ENCODE results near the gene AEBP1. TPM values are rescaled to one million over a fixed set of nuclear protein-coding genes. Genes with fewer than 3 reads are reported as not detected.
A peak's percentile ranks its signal among the peaks of the same experiment; 100 is the strongest.

The AEBP1 gene
- total and polyA plus RNA-seq, 8 donors: 5.1 to 49.3 (median 17.5) TPM

DNA sequence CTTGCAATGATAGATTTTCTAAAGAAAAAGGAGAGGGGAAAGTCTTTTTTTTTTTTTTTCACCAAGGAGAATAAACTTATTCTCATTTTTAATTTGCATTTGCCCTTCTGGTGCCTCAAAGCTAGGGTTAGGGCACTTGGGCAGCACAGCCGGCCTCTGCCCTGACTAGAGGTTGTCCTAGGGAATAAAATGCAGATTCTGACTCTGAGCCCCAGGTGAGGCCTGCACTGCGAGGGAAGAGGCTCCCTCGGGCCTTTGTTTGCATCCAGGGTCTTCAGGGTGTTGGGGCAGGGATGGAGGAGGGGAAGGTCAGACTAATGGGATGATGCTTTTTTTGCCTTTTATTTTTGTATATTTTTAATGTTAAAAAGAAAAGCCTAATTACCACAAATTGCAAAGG, 29.1 kb downstream of the AEBP1 start:
- H3K4me3 ChIP-seq: no peak overlapping the region
- no peaks in the 10 kb centered on the region for H3K36me3 ChIP-seq
- no peaks in the 10 kb centered on the region for H3K4me1 ChIP-seq
- FAIRE-seq: no peak
- ATAC-seq: no peak
- WGBS, 2 donors: 75 to 90% methylated on average over 3 of the region's 3 CpGs
- intact Hi-C loops (cut with DNase I): no loop called here
- no peaks in the 10 kb centered on the region for H3K9me3 ChIP-seq
- no peaks in the 10 kb centered on the region for H3K27me3 ChIP-seq
- TF ChIP-seq, protein P1, sequence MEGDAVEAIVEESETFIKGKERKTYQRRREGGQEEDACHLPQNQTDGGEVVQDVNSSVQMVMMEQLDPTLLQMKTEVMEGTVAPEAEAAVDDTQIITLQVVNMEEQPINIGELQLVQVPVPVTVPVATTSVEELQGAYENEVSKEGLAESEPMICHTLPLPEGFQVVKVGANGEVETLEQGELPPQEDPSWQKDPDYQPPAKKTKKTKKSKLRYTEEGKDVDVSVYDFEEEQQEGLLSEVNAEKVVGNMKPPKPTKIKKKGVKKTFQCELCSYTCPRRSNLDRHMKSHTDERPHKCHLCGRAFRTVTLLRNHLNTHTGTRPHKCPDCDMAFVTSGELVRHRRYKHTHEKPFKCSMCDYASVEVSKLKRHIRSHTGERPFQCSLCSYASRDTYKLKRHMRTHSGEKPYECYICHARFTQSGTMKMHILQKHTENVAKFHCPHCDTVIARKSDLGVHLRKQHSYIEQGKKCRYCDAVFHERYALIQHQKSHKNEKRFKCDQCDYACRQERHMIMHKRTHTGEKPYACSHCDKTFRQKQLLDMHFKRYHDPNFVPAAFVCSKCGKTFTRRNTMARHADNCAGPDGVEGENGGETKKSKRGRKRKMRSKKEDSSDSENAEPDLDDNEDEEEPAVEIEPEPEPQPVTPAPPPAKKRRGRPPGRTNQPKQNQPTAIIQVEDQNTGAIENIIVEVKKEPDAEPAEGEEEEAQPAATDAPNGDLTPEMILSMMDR (IDR thresholded peaks at IDR 0.05): no peak
- DNase-seq: peak in 1 of 6 donors; percentile 10
- H3K27ac ChIP-seq: no peak overlapping the region

- H3K27me3 ChIP-seq: no peaks in the 10 kb centered on the region
- TF ChIP-seq, protein P1 (IDR thresholded peaks at IDR 0.05): no peak
- no peaks in the 10 kb centered on the region for H3K4me1 ChIP-seq
- WGBS, 2 donors: 88 to 89% methylated on average over 4 of the region's 4 CpGs
- no peaks in the 10 kb centered on the region for H3K9me3 ChIP-seq
- no peak overlapping the region for H3K4me3 ChIP-seq
- intact Hi-C loops (cut with DNase I): no loop called here
- H3K36me3 ChIP-seq: no peaks in the 10 kb centered on the region
- FAIRE-seq (no peak), DNase-seq (peak in 1 of 6 donors; percentile 14), ATAC-seq (peak in 2 of 4 donors; percentile 22 to 35)
- no peak overlapping the region for H3K27ac ChIP-seq
Measured at GRCh38 chr7:44134943-44135628, 30.9 kb downstream of the AEBP1 start.

GRCh38 chr7:44136731-44137130, 32.6 kb downstream of the AEBP1 start:
- no peak for FAIRE-seq
- WGBS, 2 donors: 64 to 73% methylated on average over 5 of the region's 5 CpGs
- Histone ChIP-seq H3K4me3 (no peak overlapping the region), H3K36me3 (no peaks in the 10 kb centered on the region), H3K27me3 (no peaks in the 10 kb centered on the region), H3K9me3 (no peaks in the 10 kb centered on the region), H3K27ac (no peak overlapping the region), H3K4me1 (no peaks in the 10 kb centered on the region)
- ATAC-seq: no peak
- TF ChIP-seq, protein P1 (IDR thresholded peaks at IDR 0.05): no peak
- intact Hi-C loops (cut with DNase I): no loop called here
- DNase-seq: peak in 1 of 6 donors; percentile 1

GRCh38 chr7:44138698-44139097, 34.6 kb downstream of the AEBP1 start:
- DNase-seq: peak in 3 of 6 donors; percentile 12 to 41 (median 32)
- no peaks in the 10 kb centered on the region for H3K9me3 ChIP-seq
- ATAC-seq: no peak
- H3K27me3 ChIP-seq: no peaks in the 10 kb centered on the region
- TF ChIP-seq, protein P1 (IDR thresholded peaks at IDR 0.05): no peak
- no peak overlapping the region for H3K27ac ChIP-seq
- H3K4me1 ChIP-seq: no peaks in the 10 kb centered on the region
- intact Hi-C loops (cut with DNase I): no loop called here
- WGBS, 2 donors: 67 to 80% methylated on average over 8 of the region's 8 CpGs
- FAIRE-seq: no peak
- no peak overlapping the region for H3K4me3 ChIP-seq
- no peaks in the 10 kb centered on the region for H3K36me3 ChIP-seq

DNA sequence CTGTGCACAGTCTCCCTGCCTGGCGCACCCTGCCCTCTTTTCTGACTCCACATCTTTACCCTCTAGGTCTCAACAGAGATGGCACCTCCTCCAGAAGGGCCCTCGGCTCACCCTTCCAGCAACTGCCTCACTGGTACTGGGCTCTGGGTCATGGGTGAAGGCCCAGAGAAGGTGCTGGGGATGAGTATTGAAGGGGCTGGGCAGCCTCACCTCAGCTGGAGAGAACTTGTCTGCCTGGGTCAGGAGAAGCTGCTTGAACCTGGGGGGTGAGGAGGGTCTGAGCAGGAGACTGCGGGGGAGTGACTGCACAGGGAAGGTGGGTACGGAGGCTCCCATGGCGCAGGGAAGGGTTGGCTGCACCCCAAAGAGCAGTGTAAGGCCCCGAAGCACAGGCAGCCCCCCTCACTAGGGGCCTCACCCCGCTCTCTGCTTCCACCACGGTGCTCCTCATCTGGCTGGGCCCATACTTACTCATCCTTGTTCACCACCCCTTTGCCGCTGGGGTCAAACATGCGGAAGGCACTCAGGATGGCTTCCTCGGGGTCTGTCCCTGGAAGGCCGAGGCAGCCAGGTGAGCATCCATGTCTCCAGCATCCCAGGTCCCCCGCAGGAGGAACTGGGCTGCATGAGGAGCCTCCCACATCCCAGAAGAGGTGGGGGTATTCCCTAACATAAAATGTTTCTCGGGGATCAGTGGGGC, 35.3 kb downstream of the AEBP1 start:
- Histone ChIP-seq H3K36me3 (no peaks in the 10 kb centered on the region), H3K4me1 (no peaks in the 10 kb centered on the region), H3K27me3 (no peaks in the 10 kb centered on the region), H3K27ac (no peak overlapping the region), H3K4me3 (no peak overlapping the region), H3K9me3 (no peaks in the 10 kb centered on the region)
- FAIRE-seq (no peak), ATAC-seq (no peak), DNase-seq (peak in 2 of 6 donors; percentile 25 to 49)
- TF ChIP-seq, protein P1 (IDR thresholded peaks at IDR 0.05): no peak
- intact Hi-C loops (cut with DNase I): no loop called here
- 76 to 78% methylated on average over 14 of the region's 14 CpGs for WGBS, 2 donors

All from pancreas (tissue), 10 donors.